HepG2 (cell line): ENCODE data around the gene HSD3B7. TPM values are rescaled to one million over a fixed set of nuclear protein-coding genes. Genes with fewer than 3 reads are reported as not detected.

ENCODE experiments used
- AKNA ChIP-seq: sonication (generic); formaldehyde crosslinking; IDR thresholded peaks from 2 replicates; pipeline ENCODE4 v1.4.0; 2020; ENCODE audit warnings: missing genetic modification reagents, borderline replicate concordance
- GMEB1 ChIP-seq: sonication (generic); formaldehyde crosslinking; IDR thresholded peaks from 2 replicates; pipeline ENCODE4 v1.5.1; 2020; ENCODE audit warnings: missing genetic modification reagents, mild to moderate bottlenecking, borderline replicate concordance
- MNT ChIP-seq: fragments of 450-650 bp; IDR thresholded peaks from 2 replicates; pipeline ENCODE4 v1.6.1; 2016
- PCBP2 ChIP-seq: fragments of 200-400 bp; formaldehyde crosslinking; optimal IDR thresholded peaks from 2 replicates; pipeline ENCODE3; 2018; ENCODE audit warnings: low read length, low read depth; ENCODE audit not compliant: poor library complexity, severe bottlenecking
- REPIN1 ChIP-seq: sonication (generic); formaldehyde crosslinking; IDR thresholded peaks from 2 replicates; pipeline ENCODE4 v1.8.0; 2022; ENCODE audit warnings: missing genetic modification reagents, low read depth, mild to moderate bottlenecking, borderline replicate concordance
- ZMAT3 ChIP-seq: sonication (generic); formaldehyde crosslinking; conservative IDR thresholded peaks from 2 replicates; pipeline ENCODE4 v1.7.0; 2021; ENCODE audit warnings: missing genetic modification reagents
- ZNF101 ChIP-seq: sonication (generic); formaldehyde crosslinking; IDR thresholded peaks from 2 replicates; pipeline ENCODE4 v1.4.0; 2020; ENCODE audit warnings: mild to moderate bottlenecking, low read depth, missing genetic modification reagents, borderline replicate concordance
- ZNF281 ChIP-seq: sonication (generic); formaldehyde crosslinking; IDR thresholded peaks from 2 replicates; pipeline ENCODE4 v1.4.0; 2020; ENCODE audit warnings: missing genetic modification reagents, borderline replicate concordance
- ZNF326 ChIP-seq: sonication (generic); formaldehyde crosslinking; IDR thresholded peaks from 2 replicates; pipeline ENCODE4 v1.4.0; 2020; ENCODE audit warnings: missing genetic modification reagents, borderline replicate concordance
- ZNF362 ChIP-seq: sonication (generic); formaldehyde crosslinking; IDR thresholded peaks from 2 replicates; pipeline ENCODE4 v1.4.0; 2020; ENCODE audit warnings: missing genetic modification reagents, mild to moderate bottlenecking, borderline replicate concordance
- ZNF543 ChIP-seq: sonication (generic); formaldehyde crosslinking; IDR thresholded peaks from 2 replicates; pipeline ENCODE4 v1.4.0; 2020; ENCODE audit warnings: mild to moderate bottlenecking, missing genetic modification reagents
- ZNF556 ChIP-seq: sonication (generic); formaldehyde crosslinking; IDR thresholded peaks from 2 replicates; pipeline ENCODE4 v1.4.0; 2020; ENCODE audit warnings: mild to moderate bottlenecking, missing genetic modification reagents, borderline replicate concordance
- ZNF569 ChIP-seq: sonication (generic); formaldehyde crosslinking; IDR thresholded peaks from 2 replicates; pipeline ENCODE4 v1.5.0; 2020; ENCODE audit warnings: mild to moderate bottlenecking, missing genetic modification reagents, moderate library complexity, borderline replicate concordance
- ZNF576 ChIP-seq: sonication (generic); formaldehyde crosslinking; IDR thresholded peaks from 2 replicates; pipeline ENCODE4 v1.4.0; 2020; ENCODE audit warnings: mild to moderate bottlenecking, missing genetic modification reagents
- polyA plus RNA-seq, 8 experiments: library from polyadenylated mRNA; depleted of rRNA in 3 of 8; stranded (reverse) in 7 of 8; unstranded in 1 of 8; fragments of >200 nt; fragmentation: Illumina TruSeq in 4 of 8; extraction: Trizol in 4 of 8; gene quantifications; 2 replicates each; pipeline versions ENCODE4 v1.2.1 to v1.2.3, GENCODE V29; 2011 to 2016; ENCODE audit warnings: low read depth in 4 of 8, missing spikeins in 1 of 8, mixed read lengths in 1 of 8; ENCODE audit not compliant: insufficient read depth in 1 of 8
- total RNA-seq, 5 experiments: library from RNA; depleted of rRNA; stranded (reverse); fragments of >200 nt; fragmentation: Illumina TruSeq; extraction: Trizol; gene quantifications; 2 replicates each; pipeline ENCODE4 v1.2.3, GENCODE V29; 2016; ENCODE audit warnings: low read depth in 1 of 5

The HSD3B7 gene
- total and polyA plus RNA-seq, 2 of the 13 experiments (the other 11 are each of a cell fraction or from before 2014, with no cell fraction given), result 32.9 to 69.7 TPM

- TF ChIP-seq ZNF281 (CRISPR knock-in tag) (peak; percentile 54), ZNF326 (peak; percentile 87; the same call in 1 of the 2 replicates), ZNF543 (CRISPR knock-in tag) (no peak), MNT (no peak), GMEB1 (CRISPR knock-in tag) (peak; percentile 62), ZNF101 (CRISPR knock-in tag) (no peak), ZMAT3 (CRISPR knock-in tag) (peak; percentile 88), REPIN1 (CRISPR knock-in tag) (peak; percentile 57), ZNF569 (CRISPR knock-in tag) (no peak), ZNF556 (CRISPR knock-in tag) (peak; percentile 67; the same call in 1 of the 2 replicates), PCBP2 (no peak), ZNF362 (CRISPR knock-in tag) (0 out of 2 replicates have a peak, but pooled peaks have one; percentile 14), AKNA (no peak), ZNF576 (no peak)
Observed at GRCh38 chr16:30996985-30997724, 12.1 kb downstream of the HSD3B7 start (continued).
